Activated CD4-positive, alpha-beta T cell treated with anti-CD3 and anti-CD28 coated beads, Interleukin-2, Interleukin-6, amounts not matched to agents 100 ng/mL and 50 ng/mL, durations not matched to agents 16 hours and 8 hours (primary cell): Measurements from ENCODE around the gene NQO1.
A peak's percentile ranks its signal among the peaks of the same experiment; 100 is the strongest.

Experiments
- DNase-seq: peaks from one replicate; pipeline ENCODE4 v3.0.0-alpha.2; 2020

Gene NQO1

GRCh38 chr16:69706256-69706974, 19.9 kb downstream of the NQO1 start:
- no peak for DNase-seq

- no peak for DNase-seq
Observed at GRCh38 chr16:69703638-69704037, 22.7 kb downstream of the NQO1 start.

- DNase-seq: no peak
Observed at GRCh38 chr16:69701866-69702265, 24.5 kb downstream of the NQO1 start.

GRCh38 chr16:69701452-69701851, 24.9 kb downstream of the NQO1 start:
- DNase-seq: no peak

GRCh38 chr16:69699915-69700314, 26.4 kb downstream of the NQO1 start:
- no peak for DNase-seq

GRCh38 chr16:69698404-69698803, 28.0 kb downstream of the NQO1 start:
- DNase-seq: no peak

- no peak for DNase-seq
Observed at GRCh38 chr16:69693916-69694315, 32.4 kb downstream of the NQO1 start.

- DNase-seq: peak; percentile 12
Observed at GRCh38 chr16:69691980-69692911, 34.1 kb downstream of the NQO1 start.

GRCh38 chr16:69688589-69688988, 37.8 kb downstream of the NQO1 start:
- DNase-seq: no peak

- no peak for DNase-seq
Observed at GRCh38 chr16:69680358-69680757, 46.0 kb downstream of the NQO1 start.

- DNase-seq: no peak
Observed at GRCh38 chr16:69672998-69673713, 53.2 kb downstream of the NQO1 start.

- no peak for DNase-seq
Observed at GRCh38 chr16:69672315-69672997, 53.9 kb downstream of the NQO1 start.

GRCh38 chr16:69669577-69669976, 56.8 kb downstream of the NQO1 start:
- DNase-seq: no peak

GRCh38 chr16:69663846-69664245, 62.5 kb downstream of the NQO1 start:
- DNase-seq: no peak

GRCh38 chr16:69662901-69663300, 63.5 kb downstream of the NQO1 start:
- DNase-seq: no peak

- DNase-seq: no peak
Observed at GRCh38 chr16:69660166-69660565, 66.2 kb downstream of the NQO1 start.
